Osteocyte (in vitro differentiated cells): ENCODE data around the gene LPCAT3. TPM values are rescaled to one million over a fixed set of nuclear protein-coding genes. Genes with fewer than 3 reads are reported as not detected.

Experiments
- DNase-seq: peaks from one replicate; pipeline ENCODE4 v3.0.0; 2021; ENCODE audit warnings: mixed read lengths; ENCODE audit not compliant: unreplicated experiment; ENCODE audit errors: extremely low spot score
- H3K27ac Mint-ChIP-seq: one replicate; pipeline ENCODE4 v1.8.0; 2021; ENCODE audit warnings: mild to moderate bottlenecking, mixed read lengths; ENCODE audit not compliant: unreplicated experiment
- H3K27me3 Mint-ChIP-seq: one replicate; pipeline ENCODE4 v1.8.0; 2021; ENCODE audit warnings: mixed read lengths; ENCODE audit not compliant: unreplicated experiment
- H3K36me3 Mint-ChIP-seq: one replicate; pipeline ENCODE4 v1.8.0; 2021; ENCODE audit warnings: mixed read lengths; ENCODE audit not compliant: unreplicated experiment
- H3K4me1 Mint-ChIP-seq: one replicate; pipeline ENCODE4 v1.8.0; 2021; ENCODE audit warnings: mixed read lengths; ENCODE audit not compliant: unreplicated experiment
- H3K4me3 Mint-ChIP-seq: one replicate; pipeline ENCODE4 v1.8.0; 2021; ENCODE audit warnings: mild to moderate bottlenecking, moderate library complexity, mixed read lengths; ENCODE audit not compliant: unreplicated experiment
- H3K9me3 Mint-ChIP-seq: one replicate; pipeline ENCODE4 v1.8.0; 2021; ENCODE audit warnings: mixed read lengths; ENCODE audit not compliant: unreplicated experiment
- total RNA-seq: library from RNA; stranded (reverse); gene quantifications from 2 replicates; pipeline ENCODE4 v1.2.1, GENCODE V29; 2021
- TF ChIP-seq, protein P1 (sequence below): fragments of 200-600 bp; sonication (generic); IDR thresholded peaks from 2 replicates; pipeline ENCODE4 v1.5.0; 2021; ENCODE audit warnings: antibody characterized with exemption, mild to moderate bottlenecking, moderate library complexity

LPCAT3 gene
- total RNA-seq, 1 donor from 2014 or later: 33.2 TPM

DNA sequence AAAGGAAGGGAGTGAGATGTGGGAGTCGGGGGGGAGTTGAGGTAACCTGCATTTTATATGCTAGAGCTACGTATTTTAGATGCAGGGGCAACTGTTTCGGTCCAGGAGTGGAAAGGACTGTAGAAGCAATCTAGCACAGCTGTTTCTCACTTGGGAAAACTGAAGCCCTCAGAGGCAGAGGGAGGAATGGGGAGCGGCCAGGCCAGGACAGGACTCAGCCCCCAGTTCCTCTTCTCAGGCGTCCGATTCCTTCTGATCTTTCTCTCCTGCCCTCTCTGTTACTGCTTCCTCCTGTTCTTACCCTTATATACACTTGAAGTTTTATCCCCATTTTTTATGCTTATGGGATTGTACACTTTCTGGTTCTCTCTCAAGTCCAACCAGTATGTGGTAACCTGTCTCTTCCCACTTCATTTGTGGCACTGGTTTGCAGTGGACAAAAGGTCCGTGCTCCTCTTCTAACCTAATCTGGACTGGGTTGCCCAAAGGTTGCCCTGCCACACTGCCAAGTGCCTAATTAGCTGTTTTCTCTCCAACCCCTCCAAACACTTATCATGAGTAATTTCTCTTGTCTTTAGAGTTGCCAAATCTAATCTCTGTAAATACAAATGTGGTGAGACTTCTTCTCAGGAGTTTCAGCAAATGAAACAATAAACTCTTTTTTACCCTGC is 16.2 kb downstream of the LPCAT3 start:
- H3K27me3 Mint-ChIP-seq: no peaks in the 10 kb centered on the region
- no peak overlapping the region for H3K27ac Mint-ChIP-seq
- H3K36me3 Mint-ChIP-seq: peaks cover 6% of the 10 kb centered on the region
- H3K9me3 Mint-ChIP-seq: no peaks in the 10 kb centered on the region
- H3K4me3 Mint-ChIP-seq: no peak overlapping the region
- peaks cover 7% of the 10 kb centered on the region for H3K4me1 Mint-ChIP-seq
- no peak for DNase-seq
- TF ChIP-seq, protein P1, sequence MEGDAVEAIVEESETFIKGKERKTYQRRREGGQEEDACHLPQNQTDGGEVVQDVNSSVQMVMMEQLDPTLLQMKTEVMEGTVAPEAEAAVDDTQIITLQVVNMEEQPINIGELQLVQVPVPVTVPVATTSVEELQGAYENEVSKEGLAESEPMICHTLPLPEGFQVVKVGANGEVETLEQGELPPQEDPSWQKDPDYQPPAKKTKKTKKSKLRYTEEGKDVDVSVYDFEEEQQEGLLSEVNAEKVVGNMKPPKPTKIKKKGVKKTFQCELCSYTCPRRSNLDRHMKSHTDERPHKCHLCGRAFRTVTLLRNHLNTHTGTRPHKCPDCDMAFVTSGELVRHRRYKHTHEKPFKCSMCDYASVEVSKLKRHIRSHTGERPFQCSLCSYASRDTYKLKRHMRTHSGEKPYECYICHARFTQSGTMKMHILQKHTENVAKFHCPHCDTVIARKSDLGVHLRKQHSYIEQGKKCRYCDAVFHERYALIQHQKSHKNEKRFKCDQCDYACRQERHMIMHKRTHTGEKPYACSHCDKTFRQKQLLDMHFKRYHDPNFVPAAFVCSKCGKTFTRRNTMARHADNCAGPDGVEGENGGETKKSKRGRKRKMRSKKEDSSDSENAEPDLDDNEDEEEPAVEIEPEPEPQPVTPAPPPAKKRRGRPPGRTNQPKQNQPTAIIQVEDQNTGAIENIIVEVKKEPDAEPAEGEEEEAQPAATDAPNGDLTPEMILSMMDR: no peak

DNA sequence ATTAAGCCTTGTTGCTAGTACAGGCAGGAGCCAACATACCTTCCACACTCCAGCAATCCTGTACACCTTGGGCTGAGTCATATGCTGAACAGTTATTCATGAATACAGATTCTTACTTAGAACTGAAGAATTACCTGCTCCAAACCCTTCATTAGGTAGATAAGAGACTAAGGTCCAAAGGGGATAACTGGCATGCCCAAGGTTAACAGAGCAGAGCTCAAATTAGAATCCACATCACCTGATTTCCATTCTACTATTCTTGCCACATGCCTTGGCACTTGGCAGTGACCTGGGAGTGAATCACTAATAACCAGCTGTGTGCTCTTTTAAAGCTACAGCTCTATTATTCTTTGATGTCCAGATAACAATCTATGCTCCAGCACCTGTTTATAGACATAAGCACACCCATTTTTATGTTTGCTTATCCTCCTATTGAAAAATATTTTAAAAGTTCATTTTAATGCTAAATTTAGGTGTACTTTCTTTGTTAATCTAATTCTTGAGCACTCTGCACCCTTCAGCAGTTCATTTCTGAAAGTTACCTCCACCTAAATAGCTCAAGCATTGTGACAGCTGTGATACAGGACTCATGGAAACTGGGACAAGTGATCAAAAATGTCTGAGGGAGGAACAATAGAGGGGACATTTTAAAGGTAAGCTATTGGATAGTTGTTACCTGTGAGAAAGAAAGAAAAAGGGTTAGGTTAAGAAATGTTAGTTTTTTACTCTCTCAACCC is 19.4 kb downstream of the LPCAT3 start:
- H3K36me3 Mint-ChIP-seq: peaks cover 9% of the 10 kb centered on the region
- no peak overlapping the region for H3K27ac Mint-ChIP-seq
- DNase-seq: no peak
- TF ChIP-seq, protein P1: no peak
- no peaks in the 10 kb centered on the region for H3K27me3 Mint-ChIP-seq
- H3K9me3 Mint-ChIP-seq: no peaks in the 10 kb centered on the region
- peaks cover 6% of the 10 kb centered on the region for H3K4me1 Mint-ChIP-seq
- H3K4me3 Mint-ChIP-seq: no peak overlapping the region

DNA sequence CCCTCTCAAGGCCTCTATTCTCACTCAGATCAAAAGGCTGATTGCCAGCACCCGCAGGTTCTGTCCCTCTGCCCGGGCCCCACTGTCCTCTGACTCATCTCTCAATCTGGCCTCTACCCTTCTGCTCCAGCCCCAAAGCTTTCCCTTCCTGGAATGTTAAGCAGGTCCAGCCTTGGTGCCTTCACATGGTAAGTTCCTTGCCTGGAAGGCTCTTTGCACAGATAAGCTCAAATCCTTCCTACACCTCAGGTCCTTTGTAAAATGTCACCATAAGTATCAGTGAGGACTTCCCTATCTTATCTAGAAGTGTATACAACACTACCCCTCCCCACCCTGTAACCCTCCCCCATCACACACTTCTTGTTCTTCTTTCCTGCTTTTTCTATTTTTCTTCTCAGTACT is 22.2 kb downstream of the LPCAT3 start:
- H3K27me3 Mint-ChIP-seq: no peaks in the 10 kb centered on the region
- H3K27ac Mint-ChIP-seq: no peak overlapping the region
- peaks cover 2% of the 10 kb centered on the region for H3K4me1 Mint-ChIP-seq
- H3K9me3 Mint-ChIP-seq: no peaks in the 10 kb centered on the region
- DNase-seq: peak; percentile 76
- H3K36me3 Mint-ChIP-seq: peaks cover 7% of the 10 kb centered on the region
- H3K4me3 Mint-ChIP-seq: no peak overlapping the region
- TF ChIP-seq, protein P1: no peak

DNA sequence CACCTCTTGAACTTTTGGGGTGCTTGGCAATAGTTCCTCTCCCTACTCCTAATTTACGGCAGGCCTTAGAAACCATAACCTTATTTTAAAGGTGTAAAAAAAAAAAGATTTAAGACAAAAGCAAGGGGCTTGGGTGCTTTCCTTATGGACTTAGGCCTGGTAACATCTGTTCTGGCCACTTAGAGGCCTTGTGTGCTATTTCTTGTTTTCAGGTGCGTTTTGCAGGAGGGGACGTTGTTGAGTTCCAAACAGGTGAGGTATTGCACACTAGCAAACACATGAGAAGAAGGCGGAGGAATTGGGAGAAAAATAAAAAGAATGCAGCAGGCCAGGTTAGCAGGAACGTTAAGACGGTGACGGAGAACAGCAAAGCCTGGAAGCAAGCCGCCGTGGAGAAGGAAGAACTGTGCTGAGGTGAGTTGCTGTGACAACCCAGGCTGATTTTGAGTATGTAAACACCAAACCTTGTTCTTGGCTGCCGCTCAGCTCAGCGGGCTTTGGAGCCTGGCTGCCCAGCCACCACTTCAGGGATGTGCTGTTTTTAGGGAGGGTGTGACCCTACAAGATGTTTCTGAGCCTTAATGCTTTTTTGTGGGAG is 30.2 kb downstream of the LPCAT3 start:
- no peaks in the 10 kb centered on the region for H3K27me3 Mint-ChIP-seq
- H3K4me1 Mint-ChIP-seq: no peaks in the 10 kb centered on the region
- no peak overlapping the region for H3K4me3 Mint-ChIP-seq
- no peaks in the 10 kb centered on the region for H3K9me3 Mint-ChIP-seq
- peak; percentile 34 for DNase-seq
- TF ChIP-seq, protein P1: no peak
- H3K27ac Mint-ChIP-seq: no peak overlapping the region
- peaks cover 14% of the 10 kb centered on the region for H3K36me3 Mint-ChIP-seq

DNA sequence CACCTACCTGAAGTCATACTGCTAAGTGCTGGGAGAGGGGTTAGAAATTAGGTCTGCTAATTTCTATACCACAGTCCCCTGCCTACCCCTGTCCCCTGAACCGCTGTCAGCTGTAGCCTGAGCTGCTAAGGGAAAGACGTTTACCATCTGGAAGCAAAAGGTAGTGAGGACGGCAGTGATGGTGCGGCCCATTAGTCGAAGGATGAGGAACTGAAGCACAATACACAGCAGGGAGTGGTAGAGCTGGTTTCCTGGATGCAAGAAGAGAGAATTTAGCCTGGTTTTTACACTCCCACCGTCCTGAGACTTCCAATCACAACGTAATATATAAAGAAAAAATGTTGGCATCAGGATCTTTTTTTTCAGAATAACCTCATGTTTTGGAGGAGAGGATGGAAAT is 35.7 kb downstream of the LPCAT3 start:
- no peak overlapping the region for H3K4me3 Mint-ChIP-seq
- TF ChIP-seq, protein P1: no peak
- H3K9me3 Mint-ChIP-seq: no peaks in the 10 kb centered on the region
- no peak for DNase-seq
- H3K4me1 Mint-ChIP-seq: no peaks in the 10 kb centered on the region
- no peak overlapping the region for H3K27ac Mint-ChIP-seq
- peaks cover 22% of the 10 kb centered on the region for H3K36me3 Mint-ChIP-seq
- no peaks in the 10 kb centered on the region for H3K27me3 Mint-ChIP-seq
